ENCODE measurements around the gene GNAS. TPM values are rescaled to one million over a fixed set of nuclear protein-coding genes. Genes with fewer than 3 reads are reported as not detected.

GNAS gene
- total RNA-seq, 2 experiments from 2014 or later: 912 to 952 TPM

DNA sequence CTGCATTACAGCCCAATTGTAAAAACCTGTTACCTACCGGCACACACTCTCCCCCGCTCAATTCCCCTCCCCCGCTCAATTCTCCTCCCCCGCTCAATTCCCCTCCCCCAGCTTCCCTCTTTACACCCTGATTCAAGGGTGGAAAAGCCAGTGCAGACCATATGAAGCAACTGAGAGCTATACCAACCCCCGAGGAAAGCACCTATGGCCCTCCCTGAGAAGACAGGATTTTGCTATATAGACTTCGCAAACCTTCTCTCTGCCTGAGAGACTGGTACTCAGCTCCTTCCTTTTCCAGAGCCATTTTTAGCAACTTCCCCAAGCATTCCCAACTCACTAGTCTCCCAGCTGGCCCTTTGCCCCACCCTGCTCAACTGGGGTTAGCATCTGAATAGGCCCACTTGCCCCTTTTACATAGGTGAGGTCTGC lies 9.4 kb upstream of the GNAS start:
- H3K9me3 Mint-ChIP-seq (ENCODE audit: insufficient read depth): no peaks in the 10 kb centered on the region

DNA sequence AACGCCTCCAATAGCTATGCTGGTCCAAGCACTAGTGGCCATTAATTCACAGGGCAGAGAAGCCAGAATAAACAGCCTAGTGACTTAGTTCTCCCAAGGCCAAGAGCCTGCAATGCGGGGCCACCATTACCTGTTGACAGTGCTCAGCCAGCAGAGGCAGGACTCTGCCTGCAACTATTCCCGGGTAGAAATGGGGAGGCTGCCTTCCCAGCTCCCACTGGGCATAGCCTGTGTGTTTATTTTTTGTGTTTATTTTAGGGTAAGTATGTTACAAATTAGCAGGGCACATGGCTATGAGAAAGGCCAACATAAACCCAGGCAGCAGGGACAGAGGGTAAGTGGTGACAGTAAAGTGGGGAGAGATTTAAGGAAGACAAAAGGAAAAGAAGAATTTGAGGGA lies 6.8 kb upstream of the GNAS start:
- no peaks in the 10 kb centered on the region for H3K9me3 Mint-ChIP-seq (ENCODE audit: insufficient read depth)
- DNase-seq: no peak
- CTCF ChIA-PET: interaction anchor here (0.9 to 1.8 kb wide), 5 partner anchors 11 to 610 kb away, joined by 3 to 5 read pairs (median 3); no protein-coding TSS in a partner anchor
- peaks cover 6% of the 10 kb centered on the region for H3K36me3 Mint-ChIP-seq (ENCODE audit: low read depth)
- H3K4me1 Mint-ChIP-seq (ENCODE audit: low read depth): peaks cover 50% of the 10 kb centered on the region
- ATAC-seq: no peak
- H3K27me3 Mint-ChIP-seq (ENCODE audit: low read depth): peaks cover 69% of the 10 kb centered on the region
- POLR2A ChIA-PET: no interaction called here
- H3K4me3 Mint-ChIP-seq: no peak overlapping the region
- H3K27ac Mint-ChIP-seq: no peak overlapping the region

More for the DNA sequence above, 9.4 kb upstream of the GNAS start:
- ATAC-seq (no peak), DNase-seq (no peak)
- H3K36me3 Mint-ChIP-seq (ENCODE audit: low read depth): peaks cover 7% of the 10 kb centered on the region
- POLR2A ChIA-PET: no interaction called here
- CTCF ChIA-PET: interaction anchor here (1.8 to 2.0 kb wide), 2 partner anchors 10 to 192 kb away, joined by 6 to 7 read pairs; partner anchors contain the start of genes GNAS and STX16
- H3K27me3 Mint-ChIP-seq (ENCODE audit: low read depth): peaks cover 68% of the 10 kb centered on the region
- no peak overlapping the region for H3K27ac Mint-ChIP-seq
- peaks cover 45% of the 10 kb centered on the region for H3K4me1 Mint-ChIP-seq (ENCODE audit: low read depth)
- no peak overlapping the region for H3K4me3 Mint-ChIP-seq

DNA sequence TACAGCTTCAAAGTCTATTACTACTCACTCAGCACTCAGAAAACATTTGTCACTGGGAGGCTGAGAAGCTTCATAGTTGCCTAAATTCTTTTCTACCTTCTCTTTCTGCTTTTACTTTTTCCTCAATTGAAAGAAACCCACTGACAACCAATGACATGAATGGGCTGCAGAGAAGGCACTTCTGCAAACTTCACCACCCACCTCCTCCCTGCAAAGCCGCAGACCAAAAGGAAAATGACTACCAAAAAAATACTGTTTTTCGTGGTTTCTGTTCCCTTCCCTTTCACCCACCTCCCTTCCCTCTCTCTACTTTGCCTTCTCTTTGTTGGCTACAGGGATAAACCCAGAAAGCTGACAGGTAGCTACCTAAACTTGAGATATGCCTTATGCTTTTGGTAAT lies 5.1 kb upstream of the GNAS start:
- ATAC-seq: no peak

DNA sequence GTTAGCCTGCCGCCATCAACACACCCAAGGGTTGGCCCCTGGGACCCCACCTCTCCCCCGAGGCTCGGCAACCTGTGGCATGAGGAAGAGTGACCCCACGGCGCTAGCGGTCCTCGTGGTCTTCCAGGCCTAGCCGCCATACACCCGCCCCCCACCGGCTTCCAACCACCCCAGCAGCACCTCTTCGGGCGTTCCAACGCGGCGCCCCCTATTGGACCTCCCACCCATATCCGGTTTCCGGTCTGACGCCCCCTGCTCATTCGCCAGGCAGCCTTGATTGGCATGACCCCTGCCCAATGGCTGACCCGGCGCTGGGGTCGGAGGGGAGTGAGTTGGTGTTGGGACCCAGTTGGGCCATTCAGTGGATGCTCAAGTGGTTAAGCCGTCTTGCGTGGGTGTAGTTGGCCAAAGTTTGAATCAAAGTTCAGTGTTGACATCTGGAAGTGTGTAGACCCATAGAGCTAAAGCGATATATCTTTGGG lies 1.8 kb upstream of the GNAS start, which contains the start of gene GNAS-AS1:
TSS of gene GNAS-AS1 (minus strand) at position 210 of the 482 bp plus-strand sequence.
- peak; percentile 84 for DNase-seq
- peak; percentile 79 for ATAC-seq
- H3K9me3 Mint-ChIP-seq (ENCODE audit: insufficient read depth): no peaks in the 10 kb centered on the region
- H3K4me1 Mint-ChIP-seq (ENCODE audit: low read depth): peaks cover 58% of the 10 kb centered on the region
- POLR2A ChIA-PET: interaction anchor here (0.9 kb wide), 1 partner anchor 38 kb away, joined by 3 read pairs; no protein-coding TSS in a partner anchor
- H3K27me3 Mint-ChIP-seq (ENCODE audit: low read depth): peaks cover 48% of the 10 kb centered on the region
- CTCF ChIA-PET: interaction anchor here (1.3 to 3.2 kb wide), 4 partner anchors 199 to 357 kb away, joined by 3 to 12 read pairs (median 8); partner anchors contain the start of gene STX16
- H3K27ac Mint-ChIP-seq: no peak within 1 kb of the TSS
- peak within 1 kb of the TSS; percentile 80 for H3K4me3 Mint-ChIP-seq
- no peaks in the 10 kb centered on the region for H3K36me3 Mint-ChIP-seq (ENCODE audit: low read depth)

More for the DNA sequence above, 5.1 kb upstream of the GNAS start:
- H3K9me3 Mint-ChIP-seq (ENCODE audit: insufficient read depth): no peaks in the 10 kb centered on the region
- H3K4me3 Mint-ChIP-seq: no peak overlapping the region
- peaks cover 57% of the 10 kb centered on the region for H3K27me3 Mint-ChIP-seq (ENCODE audit: low read depth)
- CTCF ChIA-PET: interaction anchor here (0.8 to 1.8 kb wide), 5 partner anchors 10 to 384 kb away, joined by 3 to 4 read pairs (median 3); no protein-coding TSS in a partner anchor
- DNase-seq: no peak
- POLR2A ChIA-PET: no interaction called here
- peaks cover 50% of the 10 kb centered on the region for H3K4me1 Mint-ChIP-seq (ENCODE audit: low read depth)
- no peaks in the 10 kb centered on the region for H3K36me3 Mint-ChIP-seq (ENCODE audit: low read depth)
- no peak overlapping the region for H3K27ac Mint-ChIP-seq

DNA sequence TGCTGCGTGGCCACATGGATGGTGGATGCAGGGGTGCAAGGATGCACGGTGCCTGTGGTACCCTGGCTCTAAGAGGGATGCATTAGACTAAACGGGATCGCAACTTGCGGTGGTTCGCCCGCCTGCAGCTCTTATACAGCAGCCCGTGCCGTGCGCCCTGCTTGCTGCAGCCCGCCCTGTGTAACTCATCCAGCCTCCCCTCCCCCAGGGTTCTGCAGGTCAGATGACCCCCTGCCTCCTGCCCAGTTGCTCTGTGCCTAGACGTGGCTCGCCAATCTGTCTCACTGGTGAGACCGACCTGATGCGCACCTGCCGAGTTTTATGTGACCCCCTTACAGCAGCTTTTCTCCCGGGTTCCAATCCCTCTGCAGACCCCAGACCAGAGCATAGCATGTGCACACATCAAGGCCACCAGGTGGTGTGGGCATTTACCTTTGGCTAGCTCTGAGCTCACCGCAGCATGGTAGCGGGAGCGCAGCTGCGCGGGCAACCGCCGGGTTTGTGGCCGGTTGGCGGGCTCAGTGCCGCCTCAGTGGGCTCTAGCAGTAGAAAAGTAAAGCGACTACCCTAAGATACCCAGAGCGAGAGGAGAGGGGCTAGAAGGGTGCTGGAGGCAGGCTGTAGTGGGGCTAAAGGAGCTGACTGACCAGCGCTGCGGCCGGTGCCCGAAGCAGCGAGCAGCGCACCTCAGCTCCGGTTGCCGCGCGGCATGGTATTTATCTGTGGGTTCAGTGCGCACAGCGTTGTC lies 1.1 kb upstream of the GNAS start:
- ATAC-seq (peak; percentile 5), DNase-seq (no peak)
- H3K4me1 Mint-ChIP-seq (ENCODE audit: low read depth): peaks cover 64% of the 10 kb centered on the region
- ChIA-PET CTCF (interaction anchor here (1.3 to 3.2 kb wide), 5 partner anchors 192 to 356 kb away, joined by 3 to 12 read pairs (median 4); partner anchors contain the start of gene STX16), POLR2A (interaction anchor here (0.7 to 0.9 kb wide), 2 partner anchors 38 to 200 kb away, joined by 3 to 4 read pairs; partner anchors contain the start of gene STX16)
- H3K27ac Mint-ChIP-seq: no peak overlapping the region
- H3K27me3 Mint-ChIP-seq (ENCODE audit: low read depth): peaks cover 50% of the 10 kb centered on the region
- no peaks in the 10 kb centered on the region for H3K36me3 Mint-ChIP-seq (ENCODE audit: low read depth)
- H3K4me3 Mint-ChIP-seq: peak overlapping the region; percentile 80
- H3K9me3 Mint-ChIP-seq (ENCODE audit: insufficient read depth): no peaks in the 10 kb centered on the region

DNA sequence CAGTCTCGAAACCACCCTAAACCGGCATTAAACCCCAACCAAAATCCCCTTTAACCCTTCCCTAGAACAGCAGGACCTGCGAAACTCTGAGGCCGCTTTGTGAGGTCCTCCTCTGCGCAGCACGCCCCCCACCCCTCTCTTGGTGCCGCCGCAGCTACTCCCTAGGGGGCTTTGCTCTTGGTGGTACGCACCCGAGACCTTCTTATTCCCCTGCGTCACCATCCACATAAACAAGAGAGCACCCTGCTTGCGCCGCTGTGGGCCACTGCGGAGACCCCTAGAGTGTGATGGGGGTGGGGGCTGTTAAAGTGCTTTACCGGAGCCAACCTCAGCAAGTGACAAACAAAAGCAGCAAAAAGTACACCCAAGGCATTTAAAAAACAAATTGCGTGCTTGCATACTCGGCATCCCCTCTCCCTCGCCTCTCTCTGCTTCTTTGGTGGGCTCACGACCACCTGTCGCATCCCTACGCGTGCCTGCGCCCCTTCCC lies 502 bp upstream of the GNAS start:
- CTCF ChIA-PET: interaction anchor here (0.6 to 3.2 kb wide), 7 partner anchors 9 to 672 kb away, joined by 3 to 12 read pairs (median 4); partner anchors contain the start of gene STX16
- Mint-ChIP-seq H3K27me3 (ENCODE audit: low read depth) (peaks cover 51% of the 10 kb centered on the region), H3K27ac (no peak overlapping the region)

DNA sequence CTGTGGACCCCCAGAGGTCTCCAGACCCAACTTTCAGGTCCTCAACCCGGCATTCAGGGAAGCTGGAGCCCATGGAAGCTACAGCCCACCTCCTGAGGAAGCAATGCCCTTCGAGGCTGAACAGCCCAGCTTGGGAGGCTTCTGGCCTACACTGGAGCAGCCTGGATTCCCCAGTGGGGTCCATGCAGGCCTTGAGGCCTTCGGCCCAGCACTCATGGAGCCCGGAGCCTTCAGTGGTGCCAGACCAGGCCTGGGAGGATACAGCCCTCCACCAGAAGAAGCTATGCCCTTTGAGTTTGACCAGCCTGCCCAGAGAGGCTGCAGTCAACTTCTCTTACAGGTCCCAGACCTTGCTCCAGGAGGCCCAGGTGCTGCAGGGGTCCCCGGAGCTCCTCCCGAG lies 950 bp downstream of the GNAS start:
- ATAC-seq: no peak
- no peak overlapping the region for H3K27ac Mint-ChIP-seq

More for the DNA sequence above, 502 bp upstream of the GNAS start:
- Mint-ChIP-seq H3K4me1 (ENCODE audit: low read depth) (peaks cover 61% of the 10 kb centered on the region), H3K9me3 (ENCODE audit: insufficient read depth) (no peaks in the 10 kb centered on the region), H3K4me3 (peak overlapping the region; percentile 80), H3K36me3 (ENCODE audit: low read depth) (no peaks in the 10 kb centered on the region)
- no peak for ATAC-seq
- DNase-seq: no peak
- POLR2A ChIA-PET: interaction anchor here (0.7 to 0.9 kb wide), 2 partner anchors 37 to 201 kb away, joined by 3 to 4 read pairs; partner anchors contain the start of gene STX16

DNA sequence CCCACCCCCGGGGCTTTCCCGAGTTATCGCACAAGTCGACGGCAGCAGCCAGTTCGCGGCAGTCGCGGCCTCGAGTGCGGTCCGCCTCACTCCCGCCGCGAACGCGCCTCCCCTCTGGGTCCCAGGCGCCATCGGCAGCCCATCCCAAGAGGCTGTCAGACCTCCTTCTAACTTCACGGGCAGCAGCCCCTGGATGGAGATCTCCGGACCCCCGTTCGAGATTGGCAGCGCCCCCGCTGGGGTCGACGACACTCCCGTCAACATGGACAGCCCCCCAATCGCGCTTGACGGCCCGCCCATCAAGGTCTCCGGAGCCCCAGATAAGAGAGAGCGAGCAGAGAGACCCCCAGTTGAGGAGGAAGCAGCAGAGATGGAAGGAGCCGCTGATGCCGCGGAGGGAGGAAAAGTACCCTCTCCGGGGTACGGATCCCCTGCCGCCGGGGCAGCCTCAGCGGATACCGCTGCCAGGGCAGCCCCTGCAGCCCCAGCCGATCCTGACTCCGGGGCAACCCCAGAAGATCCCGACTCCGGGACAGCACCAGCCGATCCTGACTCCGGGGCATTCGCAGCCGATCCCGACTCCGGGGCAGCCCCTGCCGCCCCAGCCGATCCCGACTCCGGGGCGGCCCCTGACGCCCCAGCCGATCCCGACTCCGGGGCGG lies 1.6 kb downstream of the GNAS start:
- peak overlapping the region; percentile 30 for H3K4me3 Mint-ChIP-seq
- H3K27me3 Mint-ChIP-seq (ENCODE audit: low read depth): peaks cover 57% of the 10 kb centered on the region
- no peaks in the 10 kb centered on the region for H3K9me3 Mint-ChIP-seq (ENCODE audit: insufficient read depth)
- H3K4me1 Mint-ChIP-seq (ENCODE audit: low read depth): peaks cover 41% of the 10 kb centered on the region
- DNase-seq (no peak), ATAC-seq (no peak)
- ChIA-PET POLR2A (interaction anchor here (1.5 kb wide), 1 partner anchor 203 kb away, joined by 5 read pairs; the partner anchor contains the start of gene STX16), CTCF (interaction anchor here (3.2 kb wide), 1 partner anchor 206 kb away, joined by 11 read pairs; no protein-coding TSS in a partner anchor)
- no peak overlapping the region for H3K27ac Mint-ChIP-seq
- no peaks in the 10 kb centered on the region for H3K36me3 Mint-ChIP-seq (ENCODE audit: low read depth)

More for the DNA sequence above, 950 bp downstream of the GNAS start:
- Mint-ChIP-seq H3K9me3 (ENCODE audit: insufficient read depth) (no peaks in the 10 kb centered on the region), H3K4me3 (no peak overlapping the region), H3K4me1 (ENCODE audit: low read depth) (peaks cover 47% of the 10 kb centered on the region), H3K36me3 (ENCODE audit: low read depth) (no peaks in the 10 kb centered on the region), H3K27me3 (ENCODE audit: low read depth) (peaks cover 56% of the 10 kb centered on the region)
- ChIA-PET POLR2A (no interaction called here), CTCF (interaction anchor here (0.8 to 3.2 kb wide), 5 partner anchors 10 to 602 kb away, joined by 3 to 12 read pairs (median 7); partner anchors contain the start of gene STX16)
- DNase-seq: no peak

DNA sequence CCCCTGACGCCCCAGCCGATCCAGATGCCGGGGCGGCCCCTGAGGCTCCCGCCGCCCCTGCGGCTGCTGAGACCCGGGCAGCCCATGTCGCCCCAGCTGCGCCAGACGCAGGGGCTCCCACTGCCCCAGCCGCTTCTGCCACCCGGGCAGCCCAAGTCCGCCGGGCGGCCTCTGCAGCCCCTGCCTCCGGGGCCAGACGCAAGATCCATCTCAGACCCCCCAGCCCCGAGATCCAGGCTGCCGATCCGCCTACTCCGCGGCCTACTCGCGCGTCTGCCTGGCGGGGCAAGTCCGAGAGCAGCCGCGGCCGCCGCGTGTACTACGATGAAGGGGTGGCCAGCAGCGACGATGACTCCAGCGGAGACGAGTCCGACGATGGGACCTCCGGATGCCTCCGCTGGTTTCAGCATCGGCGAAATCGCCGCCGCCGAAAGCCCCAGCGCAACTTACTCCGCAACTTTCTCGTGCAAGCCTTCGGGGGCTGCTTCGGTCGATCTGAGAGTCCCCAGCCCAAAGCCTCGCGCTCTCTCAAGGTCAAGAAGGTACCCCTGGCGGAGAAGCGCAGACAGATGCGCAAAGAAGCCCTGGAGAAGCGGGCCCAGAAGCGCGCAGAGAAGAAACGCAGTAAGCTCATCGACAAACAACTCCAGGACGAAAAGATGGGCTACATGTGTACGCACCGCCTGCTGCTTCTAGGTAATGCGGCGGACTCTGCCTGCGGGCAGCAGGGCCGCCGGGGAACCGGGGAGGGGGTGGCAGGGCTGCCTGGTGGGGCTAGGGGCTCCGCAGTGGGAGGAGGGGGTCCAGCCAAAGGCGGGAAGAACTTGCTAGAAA lies 2.3 kb downstream of the GNAS start:
- ChIA-PET CTCF (no interaction called here), POLR2A (interaction anchor here (0.7 to 1.5 kb wide), 2 partner anchors 203 to 575 kb away, joined by 3 to 5 read pairs; partner anchors contain the start of gene STX16)
- DNase-seq (no peak), ATAC-seq (no peak)
- Mint-ChIP-seq H3K9me3 (ENCODE audit: insufficient read depth) (no peaks in the 10 kb centered on the region), H3K27ac (no peak overlapping the region), H3K4me1 (ENCODE audit: low read depth) (peaks cover 34% of the 10 kb centered on the region), H3K36me3 (ENCODE audit: low read depth) (no peaks in the 10 kb centered on the region), H3K27me3 (ENCODE audit: low read depth) (peaks cover 55% of the 10 kb centered on the region), H3K4me3 (no peak overlapping the region)

DNA sequence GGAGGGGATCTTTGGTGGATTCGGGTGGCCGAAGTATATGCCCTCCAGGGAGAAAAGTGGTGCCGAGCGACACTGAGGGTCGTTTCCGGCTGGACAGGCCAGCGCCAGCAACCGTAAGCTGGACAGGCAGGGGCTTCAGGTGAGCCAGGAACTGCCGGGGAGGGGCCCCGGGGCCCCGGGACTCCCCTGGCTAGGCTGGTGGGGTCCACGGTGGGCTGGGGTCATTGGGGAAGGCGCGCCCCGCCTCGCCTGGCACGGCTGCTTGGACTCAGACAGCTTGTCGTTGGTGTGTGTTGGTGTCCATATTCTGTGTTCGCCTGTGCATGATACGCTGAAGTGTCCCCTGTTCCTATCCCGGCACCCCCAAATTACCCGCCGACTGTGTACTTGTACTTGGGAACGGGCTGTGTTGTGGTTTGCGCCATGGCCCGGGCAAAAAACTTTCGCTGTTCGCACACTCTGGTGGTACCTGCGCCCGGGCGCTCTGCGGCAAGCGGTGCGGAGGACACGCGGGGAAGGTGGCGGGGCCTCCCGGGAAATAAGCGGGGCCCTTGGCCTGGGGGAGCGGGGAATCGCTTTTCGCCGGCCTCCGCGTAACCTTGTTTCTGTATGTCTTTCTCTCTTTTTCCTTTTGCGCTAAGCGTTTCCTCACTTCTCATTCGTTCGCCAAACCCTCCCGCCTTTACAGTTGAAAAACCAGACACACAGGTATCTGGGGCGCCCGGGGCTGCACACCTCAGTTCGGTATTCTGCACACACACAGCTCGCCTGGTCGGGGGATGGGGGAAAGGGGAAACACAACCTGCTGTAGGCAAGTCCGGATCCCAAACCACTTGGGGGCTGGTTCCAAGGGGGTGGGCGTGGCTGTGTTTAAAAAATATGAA lies 3.2 kb downstream of the GNAS start:
- ChIA-PET POLR2A (interaction anchor here (1.5 kb wide), 1 partner anchor 204 kb away, joined by 5 read pairs; the partner anchor contains the start of gene STX16), CTCF (no interaction called here)
- peaks cover 27% of the 10 kb centered on the region for H3K4me1 Mint-ChIP-seq (ENCODE audit: low read depth)
- no peaks in the 10 kb centered on the region for H3K9me3 Mint-ChIP-seq (ENCODE audit: insufficient read depth)
- H3K4me3 Mint-ChIP-seq: peak overlapping the region; percentile 25
- H3K27ac Mint-ChIP-seq: no peak overlapping the region
- ATAC-seq (no peak), DNase-seq (no peak)
- no peaks in the 10 kb centered on the region for H3K36me3 Mint-ChIP-seq (ENCODE audit: low read depth)
- H3K27me3 Mint-ChIP-seq (ENCODE audit: low read depth): peaks cover 57% of the 10 kb centered on the region
